GM19324 (cell line): ENCODE data around the gene ENTPD7.
"Not testable (repeated sequence)": the region's sequence is repeated elsewhere in the genome, so short reads cannot be mapped to it uniquely, and the experiment has no call there.

Experiments
- ATAC-seq: cut with Tn5 transposase; IDR thresholded peaks from one replicate; pipeline ENCODE4 v1.9.1; 2021; ENCODE audit warnings: mild to moderate bottlenecking, moderate library complexity; ENCODE audit not compliant: unreplicated experiment, low FRiP score

ENTPD7 gene

DNA sequence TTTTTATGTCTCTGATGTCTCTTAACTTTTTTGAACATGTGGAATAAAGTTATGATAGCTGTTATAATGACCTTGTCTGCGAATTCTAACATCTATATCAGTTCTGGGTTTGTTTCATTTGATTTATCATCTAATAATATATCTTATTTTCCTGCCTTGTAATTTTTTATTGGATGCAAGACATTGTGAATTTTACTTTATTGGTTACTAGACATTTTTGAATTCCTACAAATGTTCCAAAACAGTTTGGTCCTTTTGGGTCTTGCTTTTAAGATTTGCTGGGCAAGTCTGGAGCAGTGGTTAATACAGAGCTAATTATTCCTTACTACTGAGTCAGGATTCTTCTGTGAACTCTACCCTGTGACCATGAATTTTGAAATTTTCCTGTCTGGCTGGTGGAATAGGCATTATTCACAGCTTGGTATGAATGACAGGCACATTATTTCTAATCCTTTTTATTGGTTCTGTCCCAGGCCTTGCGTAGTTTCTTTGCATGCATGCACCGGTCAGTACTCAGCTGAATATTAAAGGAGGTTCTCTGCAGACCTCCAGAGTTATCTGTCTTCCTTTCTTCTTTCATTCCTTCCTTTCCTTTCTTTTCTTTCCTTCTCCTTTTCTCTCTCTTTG, 81.7 kb downstream of the ENTPD7 start:
- no peak for ATAC-seq

DNA sequence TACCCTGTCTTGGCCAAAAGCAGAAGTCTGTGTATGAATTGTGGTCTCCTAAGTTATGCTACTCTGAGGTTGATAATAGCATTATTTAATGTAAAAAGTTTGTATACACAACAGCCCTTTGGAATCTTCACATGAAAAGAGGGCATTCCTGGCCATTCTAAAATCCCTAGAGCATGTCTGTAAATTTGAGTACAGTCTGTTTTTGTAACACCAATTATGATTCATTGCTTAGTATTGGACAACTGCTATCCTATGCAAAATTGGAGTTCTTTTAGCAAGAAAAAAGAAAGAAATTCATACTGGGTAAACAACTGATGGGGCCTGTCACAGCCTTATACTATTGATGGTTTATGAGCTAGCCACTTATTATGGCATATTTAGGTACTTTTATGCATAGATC, 82.9 kb downstream of the ENTPD7 start:
- ATAC-seq = no peak

- ATAC-seq = no peak
Observed at GRCh38 chr10:99742701-99743100, 83.4 kb downstream of the ENTPD7 start.

DNA sequence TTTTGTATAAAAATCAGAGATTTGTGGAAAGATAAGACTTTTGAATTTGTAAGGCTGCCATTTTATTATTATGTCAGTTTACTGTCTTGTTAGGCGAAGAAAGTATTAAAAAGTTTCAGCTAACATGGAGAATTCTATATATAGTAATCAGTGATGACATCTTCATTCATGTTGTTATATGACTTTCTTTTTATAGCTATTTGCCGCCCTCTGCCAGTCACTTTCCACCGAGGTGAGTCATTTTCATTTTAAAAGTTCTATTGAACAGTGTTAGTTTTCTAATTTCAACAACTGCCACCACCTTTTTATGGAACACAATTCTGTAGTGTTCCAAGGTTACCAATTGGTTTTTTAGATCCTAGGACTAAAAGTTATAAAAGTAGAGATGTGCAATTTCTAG, 84.5 kb downstream of the ENTPD7 start:
- ATAC-seq = no peak

GRCh38 chr10:99746166-99746565, 86.9 kb downstream of the ENTPD7 start:
- ATAC-seq = not testable (repeated sequence)

- ATAC-seq = no peak
Observed at GRCh38 chr10:99748823-99749451, 89.6 kb downstream of the ENTPD7 start.

DNA sequence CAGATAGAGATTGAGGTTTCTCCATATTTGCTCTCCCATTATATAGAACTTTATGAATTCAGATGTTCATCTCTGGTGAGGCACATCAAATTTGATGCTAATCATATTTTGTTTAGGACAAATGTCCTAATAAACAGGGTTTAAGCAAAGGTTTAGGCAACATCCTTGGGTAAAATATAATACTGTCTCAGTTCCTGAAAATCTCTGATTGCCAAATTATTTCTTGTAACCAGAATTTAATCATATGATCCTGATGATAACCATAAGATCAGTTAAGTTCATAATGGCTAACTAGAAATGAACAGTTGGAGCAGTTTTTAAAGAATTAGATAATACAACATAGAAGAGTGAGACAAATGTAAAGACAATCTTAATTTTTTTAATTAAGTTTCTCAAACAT, 91.3 kb downstream of the ENTPD7 start:
- no peak for ATAC-seq

- ATAC-seq = no peak
Observed at GRCh38 chr10:99754670-99755069, 95.4 kb downstream of the ENTPD7 start.
